Upper lobe of right lung (tissue), 1 donor: Measurements from ENCODE around the gene TPRA1. TPM values are rescaled to one million over a fixed set of nuclear protein-coding genes. Genes with fewer than 3 reads are reported as not detected.

Experiments used
- ATAC-seq: fragments of 200-7000 bp; cut with Tn5 transposase; one replicate; pipeline ENCODE4 v1.9.1; 2020; ENCODE audit warnings: mild to moderate bottlenecking, moderate library complexity
- DNase-seq: peaks from one replicate; pipeline ENCODE4 v3.0.0-alpha.2; 2020
- H3K27ac ChIP-seq: fragments of 200-600 bp; one replicate; pipeline ENCODE4 v1.8.0; 2022
- H3K27me3 ChIP-seq: fragments of 200-600 bp; one replicate; pipeline ENCODE4 v1.8.0; 2022; ENCODE audit warnings: mild to moderate bottlenecking
- H3K36me3 ChIP-seq: fragments of 200-600 bp; one replicate; pipeline ENCODE4 v1.8.0; 2022
- H3K4me1 ChIP-seq: fragments of 200-600 bp; one replicate; pipeline ENCODE4 v1.8.0; 2022
- H3K4me3 ChIP-seq: fragments of 200-600 bp; one replicate; pipeline ENCODE4 v1.8.0; 2022; ENCODE audit warnings: mild to moderate bottlenecking
- H3K9me3 ChIP-seq: fragments of 200-600 bp; one replicate; pipeline ENCODE4 v1.8.0; 2022
- intact Hi-C: fragments of 100-400 bp; cut with DNase I; formaldehyde crosslinking; loops from one replicate; pipeline ENCODE4 v1.11.0; 2022
- total RNA-seq: library from RNA; stranded (reverse); fragmentation: NEBNext Ultra II Directional; extraction: Animal tissue kit (Norgen Biotek cat#: 25700); gene quantifications from one replicate; pipeline ENCODE4 v1.2.1, GENCODE V29; 2021
- TF ChIP-seq, protein P1 (sequence below): fragments of 200-600 bp; IDR thresholded peaks from one replicate; pipeline ENCODE4 v1.8.0; 2022; ENCODE audit warnings: antibody characterized with exemption
- donor health status: DM: no; HTN: yes; CAD: no; lungs with severe emphysema.

TPRA1 gene
- total RNA-seq, 1 donor from 2014 or later: 40.6 TPM

DNA sequence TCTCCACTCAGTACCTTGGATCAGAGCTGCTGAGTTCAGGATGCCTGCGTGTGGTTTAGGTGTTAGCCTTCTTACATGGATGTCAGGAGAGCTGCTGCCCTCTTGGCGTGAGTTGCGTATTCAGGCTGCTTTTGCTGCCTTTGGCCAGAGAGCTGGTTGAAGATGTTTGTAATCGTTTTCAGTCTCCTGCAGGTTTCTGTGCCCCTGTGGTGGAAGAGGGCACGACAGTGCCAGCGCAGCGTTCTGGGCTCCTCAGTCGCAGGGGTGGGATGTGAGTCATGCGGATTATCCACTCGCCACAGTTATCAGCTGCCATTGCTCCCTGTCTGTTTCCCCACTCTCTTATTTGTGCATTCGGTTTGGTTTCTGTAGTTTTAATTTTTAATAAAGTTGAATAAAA is 31.5 kb upstream of the TPRA1 start:
- peak; percentile 53 for DNase-seq
- no peak overlapping the region for H3K4me3 ChIP-seq

DNA sequence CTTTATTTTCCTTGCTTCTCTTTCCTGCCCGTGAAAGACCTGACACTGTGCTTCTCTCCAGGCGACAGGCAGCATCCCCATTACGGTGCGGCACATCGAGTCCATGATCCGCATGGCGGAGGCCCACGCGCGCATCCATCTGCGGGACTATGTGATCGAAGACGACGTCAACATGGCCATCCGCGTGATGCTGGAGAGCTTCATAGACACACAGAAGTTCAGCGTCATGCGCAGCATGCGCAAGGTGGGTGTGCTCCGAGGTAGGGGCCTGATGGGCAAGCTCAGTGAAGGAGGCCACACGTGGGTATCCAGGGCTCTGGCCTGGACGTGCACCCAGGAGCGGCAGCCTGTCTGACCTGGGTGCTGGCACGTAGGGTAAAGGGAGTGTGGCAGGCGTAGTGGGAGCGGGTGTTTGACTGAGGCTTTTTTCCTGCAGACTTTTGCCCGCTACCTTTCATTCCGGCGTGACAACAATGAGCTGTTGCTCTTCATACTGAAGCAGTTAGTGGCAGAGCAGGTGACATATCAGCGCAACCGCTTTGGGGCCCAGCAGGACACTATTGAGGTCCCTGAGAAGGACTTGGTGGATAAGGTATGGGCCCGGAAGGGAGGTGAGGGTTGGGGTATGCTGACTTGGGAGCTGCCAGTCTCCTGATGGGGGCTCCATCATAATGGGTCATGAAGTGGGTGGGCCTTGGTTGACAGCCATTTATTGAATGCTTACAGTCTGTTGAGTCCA is 30.3 kb upstream of the TPRA1 start:
- TF ChIP-seq, protein P1, sequence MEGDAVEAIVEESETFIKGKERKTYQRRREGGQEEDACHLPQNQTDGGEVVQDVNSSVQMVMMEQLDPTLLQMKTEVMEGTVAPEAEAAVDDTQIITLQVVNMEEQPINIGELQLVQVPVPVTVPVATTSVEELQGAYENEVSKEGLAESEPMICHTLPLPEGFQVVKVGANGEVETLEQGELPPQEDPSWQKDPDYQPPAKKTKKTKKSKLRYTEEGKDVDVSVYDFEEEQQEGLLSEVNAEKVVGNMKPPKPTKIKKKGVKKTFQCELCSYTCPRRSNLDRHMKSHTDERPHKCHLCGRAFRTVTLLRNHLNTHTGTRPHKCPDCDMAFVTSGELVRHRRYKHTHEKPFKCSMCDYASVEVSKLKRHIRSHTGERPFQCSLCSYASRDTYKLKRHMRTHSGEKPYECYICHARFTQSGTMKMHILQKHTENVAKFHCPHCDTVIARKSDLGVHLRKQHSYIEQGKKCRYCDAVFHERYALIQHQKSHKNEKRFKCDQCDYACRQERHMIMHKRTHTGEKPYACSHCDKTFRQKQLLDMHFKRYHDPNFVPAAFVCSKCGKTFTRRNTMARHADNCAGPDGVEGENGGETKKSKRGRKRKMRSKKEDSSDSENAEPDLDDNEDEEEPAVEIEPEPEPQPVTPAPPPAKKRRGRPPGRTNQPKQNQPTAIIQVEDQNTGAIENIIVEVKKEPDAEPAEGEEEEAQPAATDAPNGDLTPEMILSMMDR: no peak
- ATAC-seq (no peak), DNase-seq (peak; percentile 40)
- H3K9me3 ChIP-seq: no peaks in the 10 kb centered on the region
- no peaks in the 10 kb centered on the region for H3K4me1 ChIP-seq
- no peak overlapping the region for H3K4me3 ChIP-seq
- H3K36me3 ChIP-seq: peaks cover 10% of the 10 kb centered on the region
- no peak overlapping the region for H3K27ac ChIP-seq
- H3K27me3 ChIP-seq: no peaks in the 10 kb centered on the region
- intact Hi-C loops: no loop called here

More for the DNA sequence above, 31.5 kb upstream of the TPRA1 start:
- intact Hi-C loops: no loop called here
- H3K4me1 ChIP-seq: no peaks in the 10 kb centered on the region
- H3K36me3 ChIP-seq: peaks cover 10% of the 10 kb centered on the region
- TF ChIP-seq, protein P1: no peak
- H3K9me3 ChIP-seq: no peaks in the 10 kb centered on the region
- ATAC-seq: no peak
- no peak overlapping the region for H3K27ac ChIP-seq
- no peaks in the 10 kb centered on the region for H3K27me3 ChIP-seq

DNA sequence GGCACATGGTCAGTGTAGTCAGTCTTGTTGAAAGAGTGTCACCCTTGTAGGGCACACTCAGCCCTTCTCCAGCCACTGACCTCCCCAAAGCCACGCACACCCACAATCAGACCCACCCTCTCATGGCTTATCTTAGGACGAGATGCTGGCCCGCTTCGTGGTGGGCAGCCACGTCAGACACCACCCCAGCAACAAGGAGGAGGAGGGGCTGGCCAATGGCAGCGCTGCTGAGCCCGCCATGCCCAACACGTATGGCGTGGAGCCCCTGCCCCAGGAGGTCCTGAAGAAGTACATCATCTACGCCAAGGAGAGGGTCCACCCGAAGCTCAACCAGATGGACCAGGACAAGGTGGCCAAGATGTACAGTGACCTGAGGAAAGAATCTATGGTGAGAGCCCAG is 28.4 kb upstream of the TPRA1 start:
- TF ChIP-seq, protein P1: no peak
- ATAC-seq (no peak), DNase-seq (peak; percentile 65)
- H3K27me3 ChIP-seq: no peaks in the 10 kb centered on the region
- intact Hi-C loops: no loop called here
- H3K4me1 ChIP-seq: no peaks in the 10 kb centered on the region
- H3K27ac ChIP-seq: no peak overlapping the region
- H3K9me3 ChIP-seq: no peaks in the 10 kb centered on the region
- peaks cover 10% of the 10 kb centered on the region for H3K36me3 ChIP-seq
- H3K4me3 ChIP-seq: no peak overlapping the region

DNA sequence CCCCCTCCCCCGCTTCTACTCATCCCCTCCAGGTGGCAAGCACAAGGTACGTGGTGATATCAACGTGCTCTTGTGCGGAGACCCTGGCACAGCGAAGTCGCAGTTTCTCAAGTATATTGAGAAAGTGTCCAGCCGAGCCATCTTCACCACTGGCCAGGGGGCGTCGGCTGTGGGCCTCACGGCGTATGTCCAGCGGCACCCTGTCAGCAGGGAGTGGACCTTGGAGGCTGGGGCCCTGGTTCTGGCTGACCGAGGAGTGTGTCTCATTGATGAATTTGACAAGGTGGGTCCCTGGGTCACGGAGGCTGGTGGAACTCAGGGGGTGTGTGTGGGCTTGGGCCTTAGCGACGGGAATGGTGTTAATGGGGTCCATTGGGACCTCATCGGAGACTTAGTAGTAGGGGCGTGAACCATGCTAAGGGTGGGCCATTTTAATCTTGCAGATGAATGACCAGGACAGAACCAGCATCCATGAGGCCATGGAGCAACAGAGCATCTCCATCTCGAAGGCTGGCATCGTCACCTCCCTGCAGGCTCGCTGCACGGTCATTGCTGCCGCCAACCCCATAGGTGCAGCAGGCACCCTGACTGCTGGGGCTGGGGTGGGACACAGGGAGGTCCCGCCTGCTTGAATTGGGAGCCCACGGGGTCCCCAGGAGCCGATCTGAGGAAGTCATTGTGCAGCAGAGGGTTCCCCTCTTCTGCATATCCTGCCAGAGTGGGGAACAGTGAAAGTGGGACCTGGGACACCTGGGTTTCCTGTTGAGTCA is 26.5 kb upstream of the TPRA1 start:
- peaks cover 10% of the 10 kb centered on the region for H3K36me3 ChIP-seq
- DNase-seq (no peak), ATAC-seq (no peak)
- H3K4me3 ChIP-seq: no peak overlapping the region
- H3K9me3 ChIP-seq: no peaks in the 10 kb centered on the region
- H3K27me3 ChIP-seq: no peaks in the 10 kb centered on the region
- H3K27ac ChIP-seq: no peak overlapping the region
- TF ChIP-seq, protein P1: no peak
- intact Hi-C loops: no loop called here
- no peaks in the 10 kb centered on the region for H3K4me1 ChIP-seq

DNA sequence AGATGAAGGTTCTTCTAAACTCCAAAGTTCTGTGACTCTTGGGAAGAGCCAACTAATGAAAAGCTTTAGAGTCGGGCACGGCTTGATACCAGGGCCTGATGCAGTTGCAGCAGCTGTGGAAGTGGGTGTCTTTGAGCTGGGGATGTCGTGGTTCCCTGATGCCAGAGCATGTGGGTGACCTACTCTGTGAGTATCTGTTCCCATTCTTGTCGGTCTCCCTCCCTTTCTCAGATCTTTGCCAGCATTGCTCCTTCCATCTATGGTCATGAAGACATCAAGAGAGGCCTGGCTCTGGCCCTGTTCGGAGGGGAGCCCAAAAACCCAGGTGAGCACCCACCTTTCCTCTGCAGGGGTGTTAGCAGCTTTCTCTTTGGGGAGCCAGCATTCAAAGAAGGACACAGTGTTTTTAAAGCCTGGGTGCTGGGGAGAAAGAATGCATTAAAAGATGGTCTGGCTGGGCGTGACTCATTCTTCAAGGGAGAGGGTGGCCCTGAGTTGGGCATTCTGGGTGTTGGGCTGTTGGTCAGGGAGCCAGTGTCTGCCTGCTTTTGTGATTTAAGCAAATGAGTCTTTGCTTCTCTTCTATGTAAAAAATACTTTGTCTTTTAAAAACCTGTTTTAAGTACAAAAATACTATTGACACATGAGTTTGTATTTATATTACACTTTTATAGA is 25.2 kb upstream of the TPRA1 start:
- Histone ChIP-seq H3K4me1 (no peaks in the 10 kb centered on the region), H3K27me3 (no peaks in the 10 kb centered on the region), H3K9me3 (no peaks in the 10 kb centered on the region), H3K36me3 (peaks cover 14% of the 10 kb centered on the region), H3K27ac (no peak overlapping the region), H3K4me3 (no peak overlapping the region)
- intact Hi-C loops: no loop called here
- ATAC-seq: no peak
- TF ChIP-seq, protein P1: no peak
- peak; percentile 39 for DNase-seq
